ENCODE measurements around the gene PLCB4. TPM values are rescaled to one million over a fixed set of nuclear protein-coding genes. Genes with fewer than 3 reads are reported as not detected.

PLCB4 gene
- total RNA-seq, 1 experiment from 2014 or later = 10.1 TPM

GRCh38 chr20:9087531-9088217 lies 18.8 kb downstream of the PLCB4 start:
- no peak overlapping the region for H4K91ac ChIP-seq (ENCODE audit: insufficient read length, low read depth, low read length)
- no CpG with 5 or more reads among the region's 3 CpGs for WGBS (ENCODE audit: extremely low coverage, insufficient read length, low lambda C conversion rate)
- H3K36me3 Mint-ChIP-seq (ENCODE audit: insufficient read depth in 1 of 3, low read depth in 3 of 3) = no peaks in the 10 kb centered on the region
- no peak overlapping the region for H3K4ac ChIP-seq (ENCODE audit: low read depth, low read length)
- no peaks in the 10 kb centered on the region; the same call in 1 of the 2 replicates for H3K4me1 ChIP-seq (ENCODE audit: insufficient read depth, low read length)
- no peaks in the 10 kb centered on the region for H3K9me3 ChIP-seq (ENCODE audit: control insufficient read depth, low read depth, low read length)
- no peak overlapping the region for H2BK15ac ChIP-seq (ENCODE audit: low read depth, low read length)
- H3K4me2 ChIP-seq (ENCODE audit: insufficient read depth, insufficient read length, low read length) = no peak overlapping the region
- H2AFZ ChIP-seq (ENCODE audit: low read length) = no peak overlapping the region
- H2BK12ac ChIP-seq (ENCODE audit: insufficient read length, low read depth, low read length) = no peak overlapping the region
- no peak overlapping the region for H3K23ac ChIP-seq (ENCODE audit: insufficient read length, low read depth, low read length)
- no peaks in the 10 kb centered on the region for H3K27me3 Mint-ChIP-seq (ENCODE audit: low read depth)
- no peak overlapping the region for H3K18ac ChIP-seq (ENCODE audit: insufficient read length, low read depth, low read length)
- no peak overlapping the region for H3K4me3 Mint-ChIP-seq
- TF ChIP-seq CTCF (conservative IDR thresholded peaks at IDR 0.05) = no peak
- no peak for DNase-seq
- H2BK5ac ChIP-seq (ENCODE audit: insufficient read length, low read length) = no peak overlapping the region
- no peak overlapping the region for H2BK120ac ChIP-seq (ENCODE audit: low read depth, low read length, poor library complexity, severe bottlenecking)
- H3K27me3 ChIP-seq (ENCODE audit: insufficient read depth, low read length) = no peaks in the 10 kb centered on the region
- no peak overlapping the region for H2AK5ac ChIP-seq (ENCODE audit: insufficient read length, low read length)
- no peak overlapping the region for H4K5ac ChIP-seq (ENCODE audit: insufficient read length, low read depth, low read length)
- peaks cover 6 to 11% of the 10 kb centered on the region in 2 experiments for H3K4me1 Mint-ChIP-seq
- no peaks in the 10 kb centered on the region for H3K23me2 ChIP-seq (ENCODE audit: insufficient read length, low read depth, low read length, poor library complexity, severe bottlenecking)
- no peaks in the 10 kb centered on the region for H3K9me3 Mint-ChIP-seq
- H3K27ac ChIP-seq (ENCODE audit: insufficient read length, low read depth, low read length) = no peak overlapping the region
- H4K20me1 ChIP-seq (ENCODE audit: control insufficient read depth, insufficient read depth, insufficient read length) = no peaks in the 10 kb centered on the region
- no peak overlapping the region for H4K8ac ChIP-seq (replicated peaks; ENCODE audit: insufficient read length, low read depth, low read length)
- no peaks in the 10 kb centered on the region for H3K79me2 ChIP-seq (ENCODE audit: insufficient read depth, low read length)
- no peak overlapping the region for H3K9ac ChIP-seq (ENCODE audit: extremely low read depth, insufficient read length, low read length)
- no peak overlapping the region for H3K56ac ChIP-seq (ENCODE audit: insufficient read length, low read depth, low read length)
- H3K27ac Mint-ChIP-seq = no peak overlapping the region; a peak in 2 of 7 replicates
- H2BK20ac ChIP-seq (ENCODE audit: low read depth, low read length, poor library complexity, severe bottlenecking) = no peak overlapping the region
- no peak overlapping the region for H3T11ph ChIP-seq (ENCODE audit: low read length)
- no peak overlapping the region for H3K14ac ChIP-seq (ENCODE audit: insufficient read depth, low read length)
- H3K79me1 ChIP-seq (ENCODE audit: insufficient read depth, low read depth, low read length, poor library complexity, severe bottlenecking) = no peaks in the 10 kb centered on the region
